ENCODE results near the gene LRRFIP1.

The LRRFIP1 gene

GRCh38 chr2:237721458-237721857 lies 94.1 kb downstream of the LRRFIP1 start:
- H3K27me3 ChIP-seq (ENCODE audit: insufficient read depth, poor library complexity, severe bottlenecking): no peaks in the 10 kb centered on the region
- DNase-seq (ENCODE audit: low read depth in 1 of 2, low spot score in 1 of 2): no peak
- H3K4me3 ChIP-seq (replicated peaks; ENCODE audit: insufficient read depth, low read length): no peak overlapping the region
- no peak for TF ChIP-seq REST (IDR thresholded peaks at IDR 0.05; ENCODE audit: insufficient replicate concordance, low read depth)
- no peak for TF ChIP-seq SPI1 (IDR thresholded peaks at IDR 0.05; ENCODE audit: borderline replicate concordance, low read depth)
- no peak for TF ChIP-seq CTCF (IDR thresholded peaks at IDR 0.05; ENCODE audit: insufficient read depth, low read length)
- no peak for TF ChIP-seq POLR2AphosphoS5 (IDR thresholded peaks at IDR 0.05; ENCODE audit: low read depth)
- TF ChIP-seq GABPA (IDR thresholded peaks at IDR 0.05; ENCODE audit: low read depth): no peak
- no peak overlapping the region for H3K27ac ChIP-seq (replicated peaks)

DNA sequence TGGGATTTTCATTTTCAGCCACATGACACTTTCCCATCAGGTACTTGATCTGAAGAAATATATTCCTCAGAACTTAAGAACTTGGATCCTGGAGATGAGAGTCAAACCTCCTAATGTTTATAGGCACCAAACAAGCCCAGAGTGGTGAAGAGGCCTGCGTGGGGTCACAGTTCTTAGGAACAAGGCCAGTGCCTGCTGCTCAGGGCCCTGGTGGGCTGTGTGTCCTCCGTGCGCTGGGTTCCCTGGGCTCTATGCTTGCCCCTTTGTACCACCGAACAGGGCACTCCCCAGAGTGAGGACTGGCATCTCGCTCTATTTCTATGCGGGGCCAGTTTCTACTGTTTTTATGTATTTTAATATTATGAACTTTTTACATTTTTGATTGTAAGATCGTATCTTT lies 95.2 kb downstream of the LRRFIP1 start:
- DNase-seq (ENCODE audit: low read depth in 1 of 2, low spot score in 1 of 2): no peak
- Histone ChIP-seq H3K4me3 (replicated peaks; ENCODE audit: insufficient read depth, low read length) (no peak overlapping the region), H3K27ac (replicated peaks) (no peak overlapping the region), H3K27me3 (ENCODE audit: insufficient read depth, poor library complexity, severe bottlenecking) (no peaks in the 10 kb centered on the region)
- no peak for TF ChIP-seq CTCF (IDR thresholded peaks at IDR 0.05; ENCODE audit: insufficient read depth, low read length)
- no peak for TF ChIP-seq REST (IDR thresholded peaks at IDR 0.05; ENCODE audit: insufficient replicate concordance, low read depth)
- TF ChIP-seq GABPA (IDR thresholded peaks at IDR 0.05; ENCODE audit: low read depth): no peak
- TF ChIP-seq SPI1 (IDR thresholded peaks at IDR 0.05; ENCODE audit: borderline replicate concordance, low read depth): no peak
- TF ChIP-seq POLR2AphosphoS5 (IDR thresholded peaks at IDR 0.05; ENCODE audit: low read depth): no peak

- TF ChIP-seq CTCF (IDR thresholded peaks at IDR 0.05; ENCODE audit: insufficient read depth, low read length) (no peak), REST (IDR thresholded peaks at IDR 0.05; ENCODE audit: insufficient replicate concordance, low read depth) (no peak), GABPA (IDR thresholded peaks at IDR 0.05; ENCODE audit: low read depth) (no peak), SPI1 (IDR thresholded peaks at IDR 0.05; ENCODE audit: borderline replicate concordance, low read depth) (no peak), POLR2AphosphoS5 (IDR thresholded peaks at IDR 0.05; ENCODE audit: low read depth) (no peak)
- H3K4me3 ChIP-seq (replicated peaks; ENCODE audit: insufficient read depth, low read length): no peak overlapping the region
- no peak for DNase-seq (ENCODE audit: low read depth in 1 of 2, low spot score in 1 of 2)
- H3K27ac ChIP-seq (replicated peaks): no peak overlapping the region
- no peaks in the 10 kb centered on the region for H3K27me3 ChIP-seq (ENCODE audit: insufficient read depth, poor library complexity, severe bottlenecking)
Measured at GRCh38 chr2:237723023-237723422, 95.6 kb downstream of the LRRFIP1 start.
